CD4-positive, alpha-beta T cell (primary cell): Measurements from ENCODE around the gene PSMC5. TPM values are rescaled to one million over a fixed set of nuclear protein-coding genes. Genes with fewer than 3 reads are reported as not detected.
"Not testable (repeated sequence)": the region's sequence is repeated elsewhere in the genome, so short reads cannot be mapped to it uniquely, and the experiment has no call there.

Source experiments
- ATAC-seq: fragments of 200-7000 bp; cut with Tn5 transposase; one replicate; pipeline ENCODE4 v1.10.0; 2022; ENCODE audit warnings: mild to moderate bottlenecking; ENCODE audit not compliant: poor library complexity
- CTCF ChIA-PET: fragments of 350-600 bp; sonication (Branson Sonifier 250); formaldehyde crosslinking; loops from one replicate; lab custom pipeline; 2021; ENCODE audit warnings: antibody characterized with exemption, inconsistent platforms; lab: Charles Lee
- POLR2A ChIA-PET: fragments of 350-600 bp; sonication (Branson Sonifier 250); formaldehyde crosslinking; loops from one replicate; lab custom pipeline; 2021; ENCODE audit warnings: antibody characterized with exemption, inconsistent platforms; lab: Charles Lee
- DNase-seq, 14 experiments: peaks; one replicate each; pipeline ENCODE4 v3.0.0-alpha.2; 2013 to 2020; ENCODE audit warnings: mixed read lengths in 2 of 14
- H3K27ac ChIP-seq, 2 donors: one replicate each; pipeline versions ENCODE4 v1.5.1 to v1.7.0; 2013; ENCODE audit warnings: low read length in 2 of 2, low read depth in 1 of 2, mild to moderate bottlenecking in 1 of 2
- H3K27me3 ChIP-seq, 2 experiments: 1 replicate in 1 of 2; 2 replicates in 1 of 2; pipeline versions ENCODE4 v1.6.1 to v1.7.0; 2013; ENCODE audit warnings: low read length in 2 of 2, control low read depth in 1 of 2, mild to moderate bottlenecking in 1 of 2, moderate library complexity in 1 of 2; ENCODE audit not compliant: insufficient read depth in 2 of 2, control insufficient read depth in 1 of 2
- H3K36me3 ChIP-seq: one replicate; pipeline ENCODE4 v1.6.1; 2013; ENCODE audit warnings: low read length, control low read depth; ENCODE audit not compliant: insufficient read depth
- H3K4me1 ChIP-seq: one replicate; pipeline ENCODE4 v1.6.1; 2013; ENCODE audit warnings: low read length, control low read depth; ENCODE audit not compliant: insufficient read depth
- H3K4me3 ChIP-seq: one replicate; pipeline ENCODE4 v1.5.1; 2013; ENCODE audit warnings: mild to moderate bottlenecking, low read length, moderate library complexity
- H3K9me3 ChIP-seq, 2 experiments: 1 replicate in 1 of 2; 2 replicates in 1 of 2; pipeline versions ENCODE4 v1.6.1 to v1.7.0; 2013; ENCODE audit warnings: low read length in 2 of 2, mild to moderate bottlenecking in 2 of 2, control low read depth in 1 of 2, moderate library complexity in 1 of 2; ENCODE audit not compliant: control insufficient read depth in 1 of 2, insufficient read depth in 1 of 2
- H3K27ac Mint-ChIP-seq: one replicate; pipeline ENCODE4 v1.8.0; 2020; ENCODE audit warnings: mixed read lengths
- H3K27me3 Mint-ChIP-seq: one replicate; pipeline ENCODE4 v1.8.0; 2021; ENCODE audit warnings: mixed read lengths
- H3K36me3 Mint-ChIP-seq: one replicate; pipeline ENCODE4 v1.8.0; 2021; ENCODE audit warnings: low read depth, mixed read lengths
- H3K4me1 Mint-ChIP-seq: one replicate; pipeline ENCODE4 v1.8.0; 2021; ENCODE audit warnings: low read depth, mixed read lengths
- H3K4me3 Mint-ChIP-seq: one replicate; pipeline ENCODE4 v1.8.0; 2020; ENCODE audit warnings: mild to moderate bottlenecking, mixed read lengths
- H3K9me3 Mint-ChIP-seq: one replicate; pipeline ENCODE4 v1.8.0; 2020; ENCODE audit warnings: mixed read lengths
- CTCF ChIP-seq: fragments of 200-600 bp; IDR thresholded peaks from one replicate; pipeline ENCODE4 v1.8.0; 2022; ENCODE audit warnings: antibody characterized with exemption, mild to moderate bottlenecking
- intact Hi-C, 2 experiments: fragments of 100-400 bp; cut with DNase I in 1 of 2; cut with micrococcal nuclease in 1 of 2; formaldehyde crosslinking; loops; one replicate each; pipeline versions ENCODE4 v1.15.1 to v1.9.0; 2023 to 2025; cut with DNase I, micrococcal nuclease
- total RNA-seq, 174 experiments: library from RNA in 2 of 174; stranded (reverse) in 2 of 174; gene quantifications; one replicate each; pipeline ENCODE4 v1.2.3 and lab custom pipeline; 2021 to 2026

PSMC5 gene
- total RNA-seq, 2 experiments from 2014 or later, result 83.1 to 84.6 TPM

GRCh38 chr17:63855185-63855584 is 28.0 kb downstream of the PSMC5 start:
- H3K4me3 Mint-ChIP-seq, result no peak overlapping the region
- H3K36me3 Mint-ChIP-seq, result no peaks in the 10 kb centered on the region
- ATAC-seq (no peak), DNase-seq (no peak)
- Histone ChIP-seq H3K36me3 (no peaks in the 10 kb centered on the region), H3K4me1 (no peaks in the 10 kb centered on the region), H3K27ac (no peak overlapping the region), H3K4me3 (no peak overlapping the region), H3K9me3 (no peaks in the 10 kb centered on the region), H3K27me3 (peaks cover 0 to 2% of the 10 kb centered on the region in 2 experiments)
- intact Hi-C loops, result no loop called here
- ChIA-PET CTCF (no interaction called here), POLR2A (no interaction called here)
- TF ChIP-seq CTCF, result no peak
- H3K4me1 Mint-ChIP-seq, result no peaks in the 10 kb centered on the region
- H3K27me3 Mint-ChIP-seq, result no peaks in the 10 kb centered on the region
- no peak overlapping the region for H3K27ac Mint-ChIP-seq
- H3K9me3 Mint-ChIP-seq, result no peaks in the 10 kb centered on the region

GRCh38 chr17:63856425-63856824 is 29.2 kb downstream of the PSMC5 start:
- POLR2A ChIA-PET, H3K4me3 Mint-ChIP-seq: not testable (repeated sequence)

GRCh38 chr17:63859257-63859656 is 32.0 kb downstream of the PSMC5 start:
- H3K27ac Mint-ChIP-seq, result no peak overlapping the region
- ATAC-seq (no peak), DNase-seq (no peak)
- no peaks in the 10 kb centered on the region for H3K36me3 Mint-ChIP-seq
- H3K4me1 Mint-ChIP-seq, result no peaks in the 10 kb centered on the region
- ChIA-PET CTCF (no interaction called here), POLR2A (no interaction called here)
- H3K27me3 Mint-ChIP-seq, result no peaks in the 10 kb centered on the region
- Histone ChIP-seq H3K4me3 (no peak overlapping the region), H3K36me3 (no peaks in the 10 kb centered on the region), H3K27ac (no peak overlapping the region), H3K27me3 (peaks cover 0 to 2% of the 10 kb centered on the region in 2 experiments), H3K4me1 (no peaks in the 10 kb centered on the region), H3K9me3 (no peaks in the 10 kb centered on the region)
- no peak for TF ChIP-seq CTCF
- no peaks in the 10 kb centered on the region for H3K9me3 Mint-ChIP-seq
- H3K4me3 Mint-ChIP-seq, result no peak overlapping the region
- intact Hi-C loops, result no loop called here

More at GRCh38 chr17:63856425-63856824, 29.2 kb downstream of the PSMC5 start:
- DNase-seq, H3K27me3 ChIP-seq, H3K4me1 ChIP-seq, H3K4me3 ChIP-seq, intact Hi-C loops, H3K27ac Mint-ChIP-seq, ATAC-seq, H3K4me1 Mint-ChIP-seq, H3K36me3 Mint-ChIP-seq, CTCF ChIA-PET, H3K9me3 ChIP-seq, H3K27ac ChIP-seq, H3K27me3 Mint-ChIP-seq, H3K36me3 ChIP-seq, H3K9me3 Mint-ChIP-seq: not testable (repeated sequence)

GRCh38 chr17:63866625-63867024 is 39.4 kb downstream of the PSMC5 start:
- ChIA-PET CTCF (interaction anchor here (0.9 to 1.3 kb wide), 2 partner anchors 12 to 20 kb away, joined by 3 to 5 read pairs; no protein-coding TSS in a partner anchor), POLR2A (interaction anchor here (0.7 to 1.2 kb wide), 3 partner anchors 18 to 169 kb away, joined by 3 to 4 read pairs (median 3); no protein-coding TSS in a partner anchor)
- H3K36me3 ChIP-seq, H3K27me3 Mint-ChIP-seq, H3K27me3 ChIP-seq, H3K36me3 Mint-ChIP-seq, H3K4me3 ChIP-seq, H3K4me3 Mint-ChIP-seq, H3K27ac ChIP-seq, H3K27ac Mint-ChIP-seq, ATAC-seq, H3K9me3 Mint-ChIP-seq, intact Hi-C loops, H3K4me1 Mint-ChIP-seq, DNase-seq, H3K9me3 ChIP-seq, H3K4me1 ChIP-seq: not testable (repeated sequence)

- ATAC-seq, H3K27ac Mint-ChIP-seq, H3K4me3 ChIP-seq, H3K4me1 Mint-ChIP-seq, H3K4me3 Mint-ChIP-seq, H3K36me3 Mint-ChIP-seq, H3K27me3 ChIP-seq, DNase-seq, H3K9me3 ChIP-seq, H3K4me1 ChIP-seq, H3K27me3 Mint-ChIP-seq, intact Hi-C loops, H3K36me3 ChIP-seq, H3K27ac ChIP-seq, POLR2A ChIA-PET, H3K9me3 Mint-ChIP-seq: not testable (repeated sequence)
- CTCF ChIA-PET, result interaction anchor here (1.0 kb wide), 1 partner anchor 21 kb away, joined by 3 read pairs; no protein-coding TSS in a partner anchor
Measured at GRCh38 chr17:63869491-63870291, 42.5 kb downstream of the PSMC5 start.
